Thyroid gland (tissue), 4 donors: ENCODE data around the gene SHROOM3. TPM values are rescaled to one million over a fixed set of nuclear protein-coding genes. Genes with fewer than 3 reads are reported as not detected.

Experiments
- DNase-seq, 2 donors: peaks; one replicate each; pipeline ENCODE4 v3.0.0-alpha.2; 2019
- H3K27ac ChIP-seq, 3 donors: fragments of 200-600 bp; sonication (generic); 1 replicate in 2 of 3; 2 replicates in 1 of 3; pipeline ENCODE4 v1.5.1; 2016 to 2019; ENCODE audit warnings: mild to moderate bottlenecking in 1 of 3, moderate library complexity in 1 of 3
- H3K27me3 ChIP-seq: fragments of 200-600 bp; sonication (generic); one replicate; pipeline ENCODE4 v1.5.1; 2019
- H3K36me3 ChIP-seq, 2 donors: fragments of 200-600 bp; sonication (generic); one replicate each; pipeline ENCODE4 v1.5.1; 2016 to 2019
- H3K4me1 ChIP-seq, 2 donors: fragments of 200-600 bp; sonication (generic); one replicate each; pipeline ENCODE4 v1.5.1; 2017 to 2019
- H3K4me3 ChIP-seq, 3 donors: fragments of 200-600 bp; sonication (generic); replicated peaks in 1 of 3; 1 replicate in 2 of 3; 2 replicates in 1 of 3; pipeline ENCODE4 v1.5.1; 2016; ENCODE audit warnings: mild to moderate bottlenecking in 1 of 3
- H3K9me3 ChIP-seq: fragments of 200-600 bp; sonication (generic); one replicate; pipeline ENCODE4 v1.5.1; 2017
- POLR2A ChIP-seq, 2 donors: fragments of 450-650 bp; IDR thresholded peaks; one replicate each; pipeline ENCODE4 v1.6.1; 2017; ENCODE audit warnings: antibody characterized with exemption in 2 of 2, mild to moderate bottlenecking in 2 of 2, moderate library complexity in 1 of 2
- WGBS, 2 donors: methylation state at CpG; one replicate each; pipeline ENCODE4 v1.1.5; 2017; 5-methylcytosine and 5-hydroxymethylcytosine counted together
- intact Hi-C: fragments of 100-400 bp; cut with DNase I; formaldehyde crosslinking; loops from one replicate; pipeline ENCODE4 v1.15.1; 2023
- total RNA-seq, 4 donors: library from RNA; depleted of rRNA; stranded (reverse); fragments of >200 nt; gene quantifications; one replicate each; pipeline ENCODE4 v1.2.3, GENCODE V29; 2016
- TF ChIP-seq, protein P1 (sequence below), 6 experiments: fragments of 200-600 bp in 3 of 6; fragments of 450-650 bp in 3 of 6; sonication (generic) in 3 of 6; IDR thresholded peaks; one replicate each; pipeline ENCODE4 v1.5.1; 2016 to 2019; ENCODE audit warnings: antibody characterized with exemption in 6 of 6, mild to moderate bottlenecking in 2 of 6, inconsistent platforms in 1 of 6, moderate library complexity in 1 of 6

Gene SHROOM3
- total RNA-seq, 4 donors from 2014 or later = 41.7 to 77.8 (median 62.0) TPM

- Histone ChIP-seq H3K27me3 (no peaks in the 10 kb centered on the region), H3K9me3 (no peaks in the 10 kb centered on the region), H3K4me1 (peaks cover 2 to 13% of the 10 kb centered on the region in 2 donors), H3K27ac (no peak overlapping the region), H3K4me3 (no peak overlapping the region), H3K36me3 (no peaks in the 10 kb centered on the region)
- TF ChIP-seq, protein P1, sequence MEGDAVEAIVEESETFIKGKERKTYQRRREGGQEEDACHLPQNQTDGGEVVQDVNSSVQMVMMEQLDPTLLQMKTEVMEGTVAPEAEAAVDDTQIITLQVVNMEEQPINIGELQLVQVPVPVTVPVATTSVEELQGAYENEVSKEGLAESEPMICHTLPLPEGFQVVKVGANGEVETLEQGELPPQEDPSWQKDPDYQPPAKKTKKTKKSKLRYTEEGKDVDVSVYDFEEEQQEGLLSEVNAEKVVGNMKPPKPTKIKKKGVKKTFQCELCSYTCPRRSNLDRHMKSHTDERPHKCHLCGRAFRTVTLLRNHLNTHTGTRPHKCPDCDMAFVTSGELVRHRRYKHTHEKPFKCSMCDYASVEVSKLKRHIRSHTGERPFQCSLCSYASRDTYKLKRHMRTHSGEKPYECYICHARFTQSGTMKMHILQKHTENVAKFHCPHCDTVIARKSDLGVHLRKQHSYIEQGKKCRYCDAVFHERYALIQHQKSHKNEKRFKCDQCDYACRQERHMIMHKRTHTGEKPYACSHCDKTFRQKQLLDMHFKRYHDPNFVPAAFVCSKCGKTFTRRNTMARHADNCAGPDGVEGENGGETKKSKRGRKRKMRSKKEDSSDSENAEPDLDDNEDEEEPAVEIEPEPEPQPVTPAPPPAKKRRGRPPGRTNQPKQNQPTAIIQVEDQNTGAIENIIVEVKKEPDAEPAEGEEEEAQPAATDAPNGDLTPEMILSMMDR (IDR thresholded peaks at IDR 0.05) = no peak
- no peak for TF ChIP-seq POLR2A (IDR thresholded peaks at IDR 0.05)
- intact Hi-C loops = no loop called here
- 88 to 94% methylated on average over 2 of the region's 2 CpGs for WGBS, 2 donors
- DNase-seq = no peak
Observed at GRCh38 chr4:76540486-76540885, 105.5 kb downstream of the SHROOM3 start.

DNA sequence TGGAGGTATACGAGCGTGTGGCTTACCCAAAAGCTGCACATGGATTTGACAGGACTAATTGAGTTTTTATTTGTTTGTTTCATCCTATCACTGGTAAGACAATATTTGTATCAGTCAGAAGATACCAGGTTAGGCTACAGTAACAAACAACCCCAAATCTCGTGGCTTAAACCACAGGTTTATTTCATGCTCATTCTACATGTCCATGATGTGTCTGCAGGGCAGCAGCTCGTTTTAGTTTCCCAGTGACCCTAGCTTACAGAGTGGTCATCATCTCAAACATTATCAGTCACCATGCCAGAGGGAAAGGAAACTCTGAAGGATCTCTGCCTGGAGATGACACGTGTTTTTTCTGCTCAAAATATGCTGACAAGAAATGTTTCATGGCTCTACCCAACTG lies 108.3 kb downstream of the SHROOM3 start:
- no peaks in the 10 kb centered on the region for H3K36me3 ChIP-seq
- intact Hi-C loops = no loop called here
- H3K27me3 ChIP-seq = no peaks in the 10 kb centered on the region
- H3K4me1 ChIP-seq = peaks cover 15 to 16% of the 10 kb centered on the region in 2 donors
- no peak overlapping the region for H3K4me3 ChIP-seq
- TF ChIP-seq, protein P1 (IDR thresholded peaks at IDR 0.05) = no peak
- no peak for TF ChIP-seq POLR2A (IDR thresholded peaks at IDR 0.05)
- no peak for DNase-seq
- no peak overlapping the region for H3K27ac ChIP-seq
- H3K9me3 ChIP-seq = no peaks in the 10 kb centered on the region
- WGBS, 2 donors = 87 to 92% methylated on average over 5 of the region's 5 CpGs

- TF ChIP-seq POLR2A (IDR thresholded peaks at IDR 0.05) = no peak
- TF ChIP-seq, protein P1 (IDR thresholded peaks at IDR 0.05) = no peak
- 89 to 90% methylated on average over 2 of the region's 2 CpGs for WGBS, 2 donors
- peaks cover 18 to 26% of the 10 kb centered on the region in 2 donors for H3K4me1 ChIP-seq
- H3K9me3 ChIP-seq = no peaks in the 10 kb centered on the region
- no peaks in the 10 kb centered on the region for H3K27me3 ChIP-seq
- H3K27ac ChIP-seq = no peak overlapping the region
- no peak for DNase-seq
- intact Hi-C loops = no loop called here
- no peak overlapping the region for H3K4me3 ChIP-seq
- H3K36me3 ChIP-seq = no peaks in the 10 kb centered on the region
Observed at GRCh38 chr4:76544725-76545124, 109.7 kb downstream of the SHROOM3 start.

DNA sequence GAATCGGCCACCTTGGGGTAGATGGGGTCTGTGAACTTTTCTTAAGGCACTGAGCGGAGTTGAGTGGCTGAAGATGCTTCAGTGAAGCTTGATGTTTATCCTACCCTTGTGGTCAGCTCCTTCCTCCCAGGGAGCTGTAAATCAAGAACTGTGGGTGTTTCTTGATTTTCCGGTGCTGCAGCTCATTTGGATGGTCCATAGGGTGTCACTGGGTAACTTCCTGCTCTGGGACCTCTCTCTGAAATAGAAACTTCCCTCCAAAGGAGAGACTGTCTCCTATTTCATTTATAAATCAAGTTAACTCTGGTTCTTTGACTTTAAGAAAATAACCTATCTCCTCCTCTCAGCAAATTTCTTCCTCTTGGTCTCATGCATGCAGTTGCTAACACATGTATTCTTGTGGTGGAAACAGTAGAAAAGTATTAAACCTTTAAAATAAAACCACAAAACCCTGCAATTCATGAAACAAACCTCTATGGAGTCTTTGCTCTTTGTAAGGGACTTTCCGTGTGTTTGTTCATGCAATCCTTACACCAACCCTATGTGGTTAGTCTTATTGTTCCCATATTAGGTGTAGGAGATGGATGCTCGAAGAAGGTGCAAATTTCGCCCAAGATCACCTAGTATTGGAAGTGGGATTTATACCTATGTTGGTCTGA lies 110.3 kb downstream of the SHROOM3 start:
- Histone ChIP-seq H3K4me1 (peaks cover 18 to 26% of the 10 kb centered on the region in 2 donors), H3K9me3 (no peaks in the 10 kb centered on the region), H3K27ac (no peak overlapping the region), H3K27me3 (no peaks in the 10 kb centered on the region), H3K4me3 (no peak overlapping the region), H3K36me3 (no peaks in the 10 kb centered on the region)
- WGBS, 2 donors = 82 to 89% methylated on average over 6 of the region's 6 CpGs
- no peak for DNase-seq
- intact Hi-C loops = no loop called here
- TF ChIP-seq POLR2A (IDR thresholded peaks at IDR 0.05) = no peak
- TF ChIP-seq, protein P1 (IDR thresholded peaks at IDR 0.05) = no peak

DNA sequence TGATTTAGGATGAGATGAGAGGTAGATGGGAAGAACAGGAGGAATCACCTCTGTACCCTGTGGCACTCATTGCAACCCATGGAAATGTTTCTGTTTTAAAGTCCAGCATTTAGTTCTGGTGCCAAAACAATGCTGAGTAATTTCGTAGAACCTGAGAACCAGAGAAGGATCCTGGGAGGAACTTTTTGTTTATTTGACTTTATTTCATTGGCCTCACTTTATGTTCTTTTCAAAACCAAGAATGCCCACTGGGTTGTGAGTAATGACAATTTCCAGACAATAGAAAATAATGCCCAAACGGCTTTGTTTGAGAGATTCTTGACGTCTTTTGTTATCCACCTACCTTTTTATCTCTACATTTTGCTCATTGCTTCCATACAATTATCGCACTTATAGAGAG lies 111.3 kb downstream of the SHROOM3 start:
- no peaks in the 10 kb centered on the region for H3K27me3 ChIP-seq
- TF ChIP-seq, protein P1 (IDR thresholded peaks at IDR 0.05) = no peak
- no peak for TF ChIP-seq POLR2A (IDR thresholded peaks at IDR 0.05)
- no peak overlapping the region for H3K4me3 ChIP-seq
- H3K36me3 ChIP-seq = no peaks in the 10 kb centered on the region
- peaks cover 18 to 26% of the 10 kb centered on the region in 2 donors for H3K4me1 ChIP-seq
- no peaks in the 10 kb centered on the region for H3K9me3 ChIP-seq
- 83 to 85% methylated on average over 4 of the region's 4 CpGs for WGBS, 2 donors
- no peak for DNase-seq
- intact Hi-C loops = no loop called here
- peak overlapping the region in 2 of 3 donors; percentile 29 to 43 for H3K27ac ChIP-seq
